ENCODE data around the gene ARHGAP33. TPM values are rescaled to one million over a fixed set of nuclear protein-coding genes. Genes with fewer than 3 reads are reported as not detected.

Gene ARHGAP33
- total and polyA plus RNA-seq, 4 donors = 3.1 to 16.6 (median 12.2) TPM

DNA sequence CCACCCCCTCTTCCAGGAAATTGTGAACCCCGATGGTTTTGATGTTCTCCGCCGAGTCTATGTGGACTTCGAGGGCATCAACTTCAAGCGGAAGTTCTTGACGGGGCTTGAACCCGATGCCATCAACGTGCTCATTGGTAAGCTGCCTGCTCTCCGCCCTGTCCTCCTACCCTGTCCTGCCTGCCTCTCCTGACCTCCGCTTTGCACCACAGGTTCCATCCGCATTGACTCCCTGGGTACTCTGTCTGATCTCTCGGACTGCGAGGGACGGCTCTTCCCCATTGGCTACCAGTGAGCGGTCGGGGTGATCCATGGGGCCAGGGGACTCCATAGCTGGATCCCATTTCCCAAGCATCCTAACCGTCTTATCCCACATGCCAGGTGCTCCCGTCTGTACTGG is 45.0 kb upstream of the ARHGAP33 start:
- Histone ChIP-seq H3K9me3 (ENCODE audit: control insufficient read depth in 4 of 4, insufficient read depth in 3 of 4, low read length in 3 of 4) (no peaks in the 10 kb centered on the region), H3K4me3 (no peak overlapping the region), H3K36me3 (ENCODE audit: control insufficient read depth in 4 of 4, insufficient read depth in 4 of 4, low read length in 4 of 4) (peaks cover 5 to 87% (median 38%) of the 10 kb centered on the region in 4 donors), H3K4me1 (ENCODE audit: control insufficient read depth in 5 of 5, insufficient read depth in 5 of 5, low read length in 5 of 5) (no peaks in the 10 kb centered on the region), H3K27ac (ENCODE audit: low read depth in 1 of 2, low read length in 1 of 2) (no peak overlapping the region), H3K9ac (ENCODE audit: insufficient read depth in 1 of 2, low read length in 2 of 2) (no peak overlapping the region), H3K27me3 (ENCODE audit: control insufficient read depth in 3 of 3, insufficient read depth in 3 of 3, low read length in 2 of 3) (no peaks in the 10 kb centered on the region)
- TF ChIP-seq, protein P1, sequence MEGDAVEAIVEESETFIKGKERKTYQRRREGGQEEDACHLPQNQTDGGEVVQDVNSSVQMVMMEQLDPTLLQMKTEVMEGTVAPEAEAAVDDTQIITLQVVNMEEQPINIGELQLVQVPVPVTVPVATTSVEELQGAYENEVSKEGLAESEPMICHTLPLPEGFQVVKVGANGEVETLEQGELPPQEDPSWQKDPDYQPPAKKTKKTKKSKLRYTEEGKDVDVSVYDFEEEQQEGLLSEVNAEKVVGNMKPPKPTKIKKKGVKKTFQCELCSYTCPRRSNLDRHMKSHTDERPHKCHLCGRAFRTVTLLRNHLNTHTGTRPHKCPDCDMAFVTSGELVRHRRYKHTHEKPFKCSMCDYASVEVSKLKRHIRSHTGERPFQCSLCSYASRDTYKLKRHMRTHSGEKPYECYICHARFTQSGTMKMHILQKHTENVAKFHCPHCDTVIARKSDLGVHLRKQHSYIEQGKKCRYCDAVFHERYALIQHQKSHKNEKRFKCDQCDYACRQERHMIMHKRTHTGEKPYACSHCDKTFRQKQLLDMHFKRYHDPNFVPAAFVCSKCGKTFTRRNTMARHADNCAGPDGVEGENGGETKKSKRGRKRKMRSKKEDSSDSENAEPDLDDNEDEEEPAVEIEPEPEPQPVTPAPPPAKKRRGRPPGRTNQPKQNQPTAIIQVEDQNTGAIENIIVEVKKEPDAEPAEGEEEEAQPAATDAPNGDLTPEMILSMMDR (IDR thresholded peaks at IDR 0.05; ENCODE audit: control extremely low read depth, extremely low read depth) = no peak
- 93 to 94% methylated on average over 18 of the region's 18 CpGs for WGBS, 2 donors
- DNase-seq = no peak
- no peak for ATAC-seq (ENCODE audit: insufficient read depth, low FRiP score)

DNA sequence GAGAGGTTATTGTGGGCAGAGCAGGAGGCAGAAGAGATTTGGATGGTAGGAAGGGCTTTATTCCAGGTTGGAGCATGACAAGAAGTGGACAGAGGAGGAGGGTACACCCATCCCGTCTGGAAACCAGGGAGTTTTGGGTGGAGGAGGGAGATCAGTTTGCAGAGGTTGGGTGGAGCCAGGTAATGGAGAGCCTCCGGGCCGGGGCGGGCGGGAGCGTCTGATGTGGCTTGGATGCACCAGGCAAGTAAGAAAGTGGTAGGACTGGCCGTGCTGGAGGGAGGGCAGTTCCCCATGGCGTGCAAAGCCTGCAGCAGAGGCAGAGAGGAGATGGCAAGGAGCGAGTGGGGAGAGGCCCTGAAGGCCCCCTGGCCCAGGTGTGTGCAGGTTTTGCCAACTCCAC is 44.0 kb upstream of the ARHGAP33 start:
- TF ChIP-seq, protein P1 (IDR thresholded peaks at IDR 0.05; ENCODE audit: control extremely low read depth, extremely low read depth) = no peak
- Histone ChIP-seq H3K4me3 (no peak overlapping the region), H3K9me3 (ENCODE audit: control insufficient read depth in 4 of 4, insufficient read depth in 3 of 4, low read length in 3 of 4) (no peaks in the 10 kb centered on the region), H3K27me3 (ENCODE audit: control insufficient read depth in 3 of 3, insufficient read depth in 3 of 3, low read length in 2 of 3) (no peaks in the 10 kb centered on the region), H3K4me1 (ENCODE audit: control insufficient read depth in 5 of 5, insufficient read depth in 5 of 5, low read length in 5 of 5) (no peaks in the 10 kb centered on the region), H3K27ac (ENCODE audit: low read depth in 1 of 2, low read length in 1 of 2) (no peak overlapping the region), H3K36me3 (ENCODE audit: control insufficient read depth in 4 of 4, insufficient read depth in 4 of 4, low read length in 4 of 4) (peaks cover 5 to 82% (median 34%) of the 10 kb centered on the region in 4 donors), H3K9ac (ENCODE audit: insufficient read depth in 1 of 2, low read length in 2 of 2) (no peak overlapping the region)
- WGBS, 2 donors = 86 to 90% methylated on average over 8 to 9 of the region's 9 CpGs
- DNase-seq = no peak
- no peak for ATAC-seq (ENCODE audit: insufficient read depth, low FRiP score)

DNA sequence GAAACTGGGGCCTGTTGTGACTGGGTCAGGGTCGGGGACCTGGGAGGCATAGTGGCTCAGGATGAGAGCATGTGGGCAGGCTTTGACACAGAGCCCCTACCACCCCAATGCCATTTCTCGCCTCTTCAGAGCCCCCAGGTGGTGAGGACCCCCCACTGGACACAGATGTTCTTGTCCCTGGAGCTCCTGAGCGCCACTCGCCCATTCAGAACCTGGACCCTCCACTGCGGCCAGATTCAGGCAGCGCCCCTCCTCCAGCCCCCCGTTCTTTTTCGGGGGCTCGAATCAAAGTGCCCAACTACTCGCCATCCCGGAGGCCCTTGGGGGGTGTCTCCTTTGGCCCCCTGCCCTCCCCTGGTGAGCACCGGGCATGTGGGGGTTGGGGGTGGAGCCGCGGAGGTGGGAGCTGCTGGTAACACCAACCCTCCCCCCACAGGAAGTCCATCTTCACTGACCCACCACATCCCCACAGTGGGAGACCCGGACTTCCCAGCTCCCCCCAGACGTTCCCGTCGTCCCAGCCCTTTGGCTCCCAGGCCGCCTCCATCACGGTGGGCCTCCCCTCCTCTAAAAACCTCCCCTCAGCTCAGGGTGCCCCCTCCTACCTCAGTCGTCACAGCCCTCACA is 43.5 kb upstream of the ARHGAP33 start:
- Histone ChIP-seq H3K36me3 (ENCODE audit: control insufficient read depth in 4 of 4, insufficient read depth in 4 of 4, low read length in 4 of 4) (peaks cover 5 to 83% (median 36%) of the 10 kb centered on the region in 4 donors), H3K4me3 (no peak overlapping the region), H3K9me3 (ENCODE audit: control insufficient read depth in 4 of 4, insufficient read depth in 3 of 4, low read length in 3 of 4) (no peaks in the 10 kb centered on the region), H3K9ac (ENCODE audit: insufficient read depth in 1 of 2, low read length in 2 of 2) (no peak overlapping the region), H3K4me1 (ENCODE audit: control insufficient read depth in 5 of 5, insufficient read depth in 5 of 5, low read length in 5 of 5) (no peaks in the 10 kb centered on the region), H3K27me3 (ENCODE audit: control insufficient read depth in 3 of 3, insufficient read depth in 3 of 3, low read length in 2 of 3) (no peaks in the 10 kb centered on the region), H3K27ac (ENCODE audit: low read depth in 1 of 2, low read length in 1 of 2) (no peak overlapping the region)
- ATAC-seq (ENCODE audit: insufficient read depth, low FRiP score) (no peak), DNase-seq (no peak)
- TF ChIP-seq, protein P1 (IDR thresholded peaks at IDR 0.05; ENCODE audit: control extremely low read depth, extremely low read depth) = no peak
- 90% methylated on average over 21 of the region's 21 CpGs for WGBS, 2 donors

Measured in lung (tissue), 12 donors.